ENCODE data around the gene C6orf62. TPM values are rescaled to one million over a fixed set of nuclear protein-coding genes. Genes with fewer than 3 reads are reported as not detected.

The C6orf62 gene
- total and polyA plus RNA-seq, 2 donors (not counting 1 experiment from before 2014, with no cell fraction given), result 69.2 to 143 TPM

- Histone ChIP-seq H3K4me1 (ENCODE audit: control insufficient read depth in 2 of 2, insufficient read depth in 2 of 2, low read length in 2 of 2) (peaks cover 0 to 9% of the 10 kb centered on the region in 2 donors), H3K4me3 (ENCODE audit: control extremely low read depth in 1 of 5, extremely low read depth in 1 of 5, insufficient read depth in 1 of 5, low read depth in 2 of 5, low read length in 4 of 5) (no peak overlapping the region), H3K79me2 (ENCODE audit: control insufficient read depth, insufficient read depth, low read length) (peaks cover 52% of the 10 kb centered on the region), H2AFZ (ENCODE audit: insufficient read depth, low read depth, low read length, poor library complexity, severe bottlenecking) (no peak overlapping the region), H3K9me3 (ENCODE audit: control extremely low read depth in 1 of 3, control insufficient read depth in 2 of 3, insufficient read depth in 1 of 3, low read length in 2 of 3) (no peaks in the 10 kb centered on the region), H3K36me3 (replicated peaks in 1 of 2; ENCODE audit: control extremely low read depth in 1 of 2, control insufficient read depth in 1 of 2, extremely low read depth in 1 of 2, insufficient read depth in 2 of 2, low read length in 1 of 2) (peaks cover 13 to 91% of the 10 kb centered on the region in 2 experiments), H3K27me3 (replicated peaks in 1 of 4; ENCODE audit: control extremely low read depth in 1 of 4, control insufficient read depth in 3 of 4, insufficient read depth in 4 of 4, low read length in 3 of 4) (no peaks in the 10 kb centered on the region), H3K27ac (ENCODE audit: low read length in 2 of 2) (peak overlapping the region in 1 of 2 donors; percentile 34), H3K4me2 (replicated peaks; ENCODE audit: low read depth, low read length, poor library complexity, severe bottlenecking) (no peak overlapping the region), H3K9ac (ENCODE audit: low read length) (no peak overlapping the region), H4K20me1 (ENCODE audit: control insufficient read depth, insufficient read depth, low read length, poor library complexity, severe bottlenecking) (peaks cover 66% of the 10 kb centered on the region)
- peak overlapping the region; percentile 67 for H3K27ac Mint-ChIP-seq
- H3K4me3 Mint-ChIP-seq, result no peak overlapping the region
- no peaks in the 10 kb centered on the region for H3K9me3 Mint-ChIP-seq (ENCODE audit: insufficient read depth)
- H3K27me3 Mint-ChIP-seq, result no peaks in the 10 kb centered on the region
- no peak for TF ChIP-seq EZH2 (IDR thresholded peaks at IDR 0.05; ENCODE audit: borderline replicate concordance, insufficient read depth, low read depth, low read length, poor library complexity, severe bottlenecking)
- TF ChIP-seq CTCF (IDR thresholded peaks at IDR 0.05), result no peak
- ChIA-PET CTCF (interaction anchor here (0.8 to 2.4 kb wide), 2 partner anchors 128 to 186 kb away, joined by 5 to 10 read pairs; no protein-coding TSS in a partner anchor), POLR2A (interaction anchor here (0.5 to 0.7 kb wide), 3 partner anchors 24 to 330 kb away, joined by 3 to 5 read pairs (median 4); no protein-coding TSS in a partner anchor)
- DNase-seq (no peak), ATAC-seq (ENCODE audit: low read depth) (no peak)
- WGBS (ENCODE audit: insufficient coverage), result no CpG with 5 or more reads among the region's 4 CpGs
- peaks cover 42% of the 10 kb centered on the region for H3K4me1 Mint-ChIP-seq
- intact Hi-C loops (cut with micrococcal nuclease), result no loop called here
These were observed 9.8 kb downstream of the C6orf62 start for GRCh38 chr6:24709014-24709711.

DNA sequence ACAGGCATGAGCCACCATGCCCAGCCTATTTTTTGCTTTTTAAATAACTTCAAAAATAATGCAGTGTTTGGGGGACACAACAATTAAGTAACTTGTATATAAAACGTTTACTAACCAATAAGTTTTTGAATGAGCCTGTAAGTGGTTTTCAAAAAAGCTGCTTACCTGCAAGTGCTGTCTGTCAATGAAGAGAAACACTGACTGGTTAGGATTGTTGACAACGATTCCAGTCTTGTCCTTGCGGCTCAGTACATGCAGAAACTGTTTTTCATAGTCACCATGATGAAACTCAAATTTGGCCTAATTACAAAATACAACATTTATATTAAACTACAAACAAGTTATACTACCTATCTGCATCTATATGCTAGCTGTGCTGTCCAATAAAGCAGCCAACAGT, 10.3 kb downstream of the C6orf62 start:
- CTCF ChIA-PET, result interaction anchor here (0.8 to 2.4 kb wide), 4 partner anchors 13 to 309 kb away, joined by 3 to 10 read pairs (median 4); no protein-coding TSS in a partner anchor
- H3K9me3 Mint-ChIP-seq (ENCODE audit: insufficient read depth), result no peaks in the 10 kb centered on the region
- Histone ChIP-seq H3K36me3 (replicated peaks in 1 of 2; ENCODE audit: control extremely low read depth in 1 of 2, control insufficient read depth in 1 of 2, extremely low read depth in 1 of 2, insufficient read depth in 2 of 2, low read length in 1 of 2) (peaks cover 11 to 91% of the 10 kb centered on the region in 2 experiments), H3K4me2 (replicated peaks; ENCODE audit: low read depth, low read length, poor library complexity, severe bottlenecking) (no peak overlapping the region), H3K4me3 (ENCODE audit: control extremely low read depth in 1 of 5, extremely low read depth in 1 of 5, insufficient read depth in 1 of 5, low read depth in 2 of 5, low read length in 4 of 5) (no peak overlapping the region), H4K20me1 (ENCODE audit: control insufficient read depth, insufficient read depth, low read length, poor library complexity, severe bottlenecking) (peaks cover 60% of the 10 kb centered on the region), H3K27ac (ENCODE audit: low read length in 2 of 2) (peak overlapping the region in 1 of 2 donors; percentile 34), H3K9ac (ENCODE audit: low read length) (no peak overlapping the region), H3K27me3 (replicated peaks in 1 of 4; ENCODE audit: control extremely low read depth in 1 of 4, control insufficient read depth in 3 of 4, insufficient read depth in 4 of 4, low read length in 3 of 4) (no peaks in the 10 kb centered on the region), H3K9me3 (ENCODE audit: control extremely low read depth in 1 of 3, control insufficient read depth in 2 of 3, insufficient read depth in 1 of 3, low read length in 2 of 3) (no peaks in the 10 kb centered on the region), H3K79me2 (ENCODE audit: control insufficient read depth, insufficient read depth, low read length) (peaks cover 46% of the 10 kb centered on the region), H3K4me1 (ENCODE audit: control insufficient read depth in 2 of 2, insufficient read depth in 2 of 2, low read length in 2 of 2) (peaks cover 0 to 9% of the 10 kb centered on the region in 2 donors), H2AFZ (ENCODE audit: insufficient read depth, low read depth, low read length, poor library complexity, severe bottlenecking) (no peak overlapping the region)
- H3K27ac Mint-ChIP-seq, result no peak overlapping the region
- no peaks in the 10 kb centered on the region for H3K27me3 Mint-ChIP-seq
- DNase-seq (no peak), ATAC-seq (ENCODE audit: low read depth) (no peak)
- peaks cover 42% of the 10 kb centered on the region for H3K4me1 Mint-ChIP-seq
- TF ChIP-seq CTCF (IDR thresholded peaks at IDR 0.05) (no peak), EZH2 (IDR thresholded peaks at IDR 0.05; ENCODE audit: borderline replicate concordance, insufficient read depth, low read depth, low read length, poor library complexity, severe bottlenecking) (no peak)
- intact Hi-C loops (cut with micrococcal nuclease), result no loop called here
- H3K4me3 Mint-ChIP-seq, result no peak overlapping the region
- POLR2A ChIA-PET, result interaction anchor here (0.5 kb wide), 1 partner anchor 23 kb away, joined by 4 read pairs; no protein-coding TSS in a partner anchor
- WGBS (ENCODE audit: insufficient coverage), result no CpG with 5 or more reads among the region's 3 CpGs
